Measurements from ENCODE around the gene KIF16B. TPM values are rescaled to one million over a fixed set of nuclear protein-coding genes. Genes with fewer than 3 reads are reported as not detected.
A peak's percentile ranks its signal among the peaks of the same experiment; 100 is the strongest.
"Not testable (repeated sequence)": the region's sequence is repeated elsewhere in the genome, so short reads cannot be mapped to it uniquely, and the experiment has no call there.

KIF16B gene, protein sequence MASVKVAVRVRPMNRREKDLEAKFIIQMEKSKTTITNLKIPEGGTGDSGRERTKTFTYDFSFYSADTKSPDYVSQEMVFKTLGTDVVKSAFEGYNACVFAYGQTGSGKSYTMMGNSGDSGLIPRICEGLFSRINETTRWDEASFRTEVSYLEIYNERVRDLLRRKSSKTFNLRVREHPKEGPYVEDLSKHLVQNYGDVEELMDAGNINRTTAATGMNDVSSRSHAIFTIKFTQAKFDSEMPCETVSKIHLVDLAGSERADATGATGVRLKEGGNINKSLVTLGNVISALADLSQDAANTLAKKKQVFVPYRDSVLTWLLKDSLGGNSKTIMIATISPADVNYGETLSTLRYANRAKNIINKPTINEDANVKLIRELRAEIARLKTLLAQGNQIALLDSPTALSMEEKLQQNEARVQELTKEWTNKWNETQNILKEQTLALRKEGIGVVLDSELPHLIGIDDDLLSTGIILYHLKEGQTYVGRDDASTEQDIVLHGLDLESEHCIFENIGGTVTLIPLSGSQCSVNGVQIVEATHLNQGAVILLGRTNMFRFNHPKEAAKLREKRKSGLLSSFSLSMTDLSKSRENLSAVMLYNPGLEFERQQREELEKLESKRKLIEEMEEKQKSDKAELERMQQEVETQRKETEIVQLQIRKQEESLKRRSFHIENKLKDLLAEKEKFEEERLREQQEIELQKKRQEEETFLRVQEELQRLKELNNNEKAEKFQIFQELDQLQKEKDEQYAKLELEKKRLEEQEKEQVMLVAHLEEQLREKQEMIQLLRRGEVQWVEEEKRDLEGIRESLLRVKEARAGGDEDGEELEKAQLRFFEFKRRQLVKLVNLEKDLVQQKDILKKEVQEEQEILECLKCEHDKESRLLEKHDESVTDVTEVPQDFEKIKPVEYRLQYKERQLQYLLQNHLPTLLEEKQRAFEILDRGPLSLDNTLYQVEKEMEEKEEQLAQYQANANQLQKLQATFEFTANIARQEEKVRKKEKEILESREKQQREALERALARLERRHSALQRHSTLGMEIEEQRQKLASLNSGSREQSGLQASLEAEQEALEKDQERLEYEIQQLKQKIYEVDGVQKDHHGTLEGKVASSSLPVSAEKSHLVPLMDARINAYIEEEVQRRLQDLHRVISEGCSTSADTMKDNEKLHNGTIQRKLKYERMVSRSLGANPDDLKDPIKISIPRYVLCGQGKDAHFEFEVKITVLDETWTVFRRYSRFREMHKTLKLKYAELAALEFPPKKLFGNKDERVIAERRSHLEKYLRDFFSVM (N-terminal part only)
- 21.6 TPM for total RNA-seq

DNA sequence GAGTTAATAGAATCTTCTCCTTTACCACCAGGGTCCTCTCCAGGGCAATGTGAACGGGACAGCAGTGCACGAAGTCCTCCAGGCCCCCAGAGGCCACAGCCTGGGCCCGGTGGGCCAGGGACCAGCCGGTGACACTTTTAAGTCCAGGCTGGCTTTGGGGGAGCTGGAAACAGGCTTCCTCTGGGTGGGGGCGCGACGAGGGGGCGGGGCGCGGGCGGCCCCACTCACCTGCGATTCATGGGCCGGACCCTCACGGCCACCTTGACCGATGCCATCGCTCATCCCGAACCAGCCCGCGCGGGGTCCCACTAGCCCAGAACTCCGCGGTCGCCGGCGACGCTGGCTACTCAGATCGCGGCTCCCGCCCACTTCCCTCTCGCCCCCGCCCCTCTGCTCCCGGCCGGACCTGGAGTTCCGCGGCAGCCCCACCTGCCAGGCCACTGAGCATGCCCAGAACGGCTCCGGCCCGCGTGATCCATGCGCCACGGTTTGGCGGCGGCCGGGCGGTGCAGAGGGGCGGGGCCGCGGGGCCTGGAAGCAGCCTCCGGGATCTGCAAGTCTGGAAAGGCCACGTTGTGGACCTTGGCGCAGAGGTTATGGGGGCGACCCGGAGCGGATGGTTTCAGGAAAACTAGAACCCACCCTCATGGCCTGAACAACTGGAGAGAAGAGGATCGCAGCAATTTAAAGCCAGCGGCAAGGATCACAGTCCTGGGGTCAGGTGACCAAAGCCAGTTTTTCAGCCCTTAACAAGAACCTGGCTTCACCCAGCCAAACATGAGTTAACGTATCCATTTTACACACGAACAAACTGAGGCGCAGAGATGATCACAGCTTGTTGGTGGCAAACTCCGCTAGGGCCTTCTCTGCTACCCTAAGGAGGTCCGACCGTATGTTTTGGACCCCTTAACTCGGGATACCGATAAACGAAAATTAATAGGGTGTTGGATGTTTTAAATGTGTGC, at the start of gene KIF16B:
Gene KIF16B, minus strand, starts transcription at position 448 of the 965 bp plus-strand sequence. Its CDS starts 173 bp downstream, at position 275.
- peak; percentile 92 for DNase-seq (ENCODE audit: low spot score)

DNA sequence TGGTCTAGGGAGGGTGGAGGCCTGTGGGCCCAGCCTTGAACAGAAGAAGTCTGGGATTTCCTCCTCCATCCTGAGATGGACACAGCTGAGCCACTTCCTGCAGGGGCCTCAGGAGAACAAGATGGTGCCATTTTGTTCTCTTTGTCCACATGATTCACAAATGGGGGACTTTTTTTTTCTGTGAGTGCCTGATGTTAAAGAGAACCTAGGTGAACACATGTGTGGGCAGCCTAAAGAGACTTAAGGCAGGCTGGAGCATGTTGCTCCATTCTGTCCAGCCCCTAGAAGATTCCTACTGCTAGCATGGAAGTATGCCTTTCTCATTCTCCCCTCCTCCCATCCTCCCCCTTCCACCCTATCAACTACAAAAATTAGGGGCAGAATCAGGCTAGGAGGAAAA, 49.3 kb upstream of the KIF16B start:
- no peak for DNase-seq (ENCODE audit: low spot score)

DNA sequence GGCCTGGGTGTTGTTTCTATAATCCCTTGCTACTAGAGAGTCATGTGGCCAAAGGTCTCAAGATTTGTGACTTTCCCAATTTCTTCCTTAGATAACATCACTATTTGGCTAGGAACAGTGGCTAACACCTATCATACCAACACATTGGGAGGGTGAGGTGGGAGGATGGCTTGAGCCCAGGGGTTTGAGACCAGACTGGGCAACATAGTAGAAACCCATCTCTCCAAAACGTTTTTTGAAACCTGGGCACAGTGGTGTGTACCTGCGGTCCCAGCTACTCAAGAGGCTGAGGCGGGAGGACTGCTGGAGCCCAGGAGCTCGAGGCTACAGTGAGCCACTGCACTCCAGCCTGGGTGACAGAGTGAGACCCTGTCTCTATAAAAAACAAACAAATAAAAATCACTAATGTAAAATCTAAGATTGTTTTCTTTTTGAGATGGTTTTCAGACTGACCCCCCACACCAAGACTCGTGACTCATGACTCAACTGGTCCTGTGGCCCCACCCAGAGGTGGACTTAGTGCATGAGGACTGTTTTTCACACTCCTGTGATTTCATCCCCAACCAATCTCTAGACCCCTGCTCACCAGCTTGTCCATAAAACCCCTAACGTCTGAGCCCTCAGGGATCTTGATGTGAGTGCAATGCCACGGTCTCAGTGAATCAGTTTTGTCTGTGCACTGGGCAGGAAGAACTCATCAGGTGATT, 48.3 kb upstream of the KIF16B start:
- no peak for DNase-seq (ENCODE audit: low spot score)

DNA sequence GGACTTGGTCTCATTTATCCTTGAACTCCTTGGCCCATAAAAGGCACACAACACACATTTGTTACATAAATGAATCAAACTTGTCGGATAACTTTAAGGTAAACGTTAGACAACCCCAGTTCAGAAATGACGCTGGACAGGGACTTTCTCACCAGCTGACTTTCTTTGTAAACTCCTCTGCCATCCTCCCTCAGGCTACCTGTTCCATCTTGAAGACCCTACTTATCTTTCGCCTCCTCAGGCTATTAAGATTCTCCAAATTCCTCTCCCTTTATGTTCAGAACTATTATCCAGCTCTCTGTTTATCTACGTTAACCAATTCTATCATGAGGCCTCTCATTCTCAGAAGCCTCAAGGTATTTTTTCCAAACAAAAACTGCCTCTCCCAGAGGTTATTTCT, 47.7 kb upstream of the KIF16B start:
- no peak for DNase-seq (ENCODE audit: low spot score)

DNA sequence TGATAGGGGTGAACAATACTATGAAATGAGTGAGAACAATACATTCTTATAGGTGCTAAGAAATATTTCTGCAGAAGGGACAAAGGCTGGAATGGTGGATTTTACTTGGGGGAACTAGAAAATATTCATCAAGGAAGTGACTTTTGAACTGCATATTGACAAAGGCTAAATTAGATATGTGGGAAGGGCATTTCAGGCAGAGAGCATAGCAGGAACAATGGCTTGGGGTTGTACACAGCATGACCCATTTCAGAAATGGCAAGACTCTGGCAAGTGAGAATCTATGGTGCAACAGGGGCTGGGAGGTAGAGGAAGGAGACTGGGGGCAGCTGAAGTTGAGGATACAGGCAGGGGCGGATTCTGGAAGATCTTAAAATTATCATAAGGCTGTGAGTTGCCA, 46.7 kb upstream of the KIF16B start:
- DNase-seq (ENCODE audit: low spot score): no peak

DNA sequence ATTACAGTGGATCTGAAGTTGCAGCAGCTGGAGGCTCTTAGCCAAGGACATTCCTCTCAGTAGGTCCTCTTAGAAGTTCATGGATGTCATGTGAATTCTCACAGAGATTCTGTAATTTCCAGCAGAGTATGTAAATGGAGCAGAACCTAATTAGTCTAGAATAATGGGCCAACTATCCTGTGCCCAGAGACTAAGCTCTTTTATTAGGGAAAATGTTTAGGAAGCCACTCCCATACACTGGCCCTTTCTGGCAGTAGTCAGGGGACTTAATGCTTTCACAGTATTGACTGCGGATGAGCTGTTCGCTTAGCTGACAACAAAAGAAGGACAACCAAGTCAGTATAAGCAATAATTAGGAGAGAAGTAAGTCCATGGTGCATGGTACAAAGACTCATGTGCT, 43.8 kb upstream of the KIF16B start:
- no peak for DNase-seq (ENCODE audit: low spot score)

DNA sequence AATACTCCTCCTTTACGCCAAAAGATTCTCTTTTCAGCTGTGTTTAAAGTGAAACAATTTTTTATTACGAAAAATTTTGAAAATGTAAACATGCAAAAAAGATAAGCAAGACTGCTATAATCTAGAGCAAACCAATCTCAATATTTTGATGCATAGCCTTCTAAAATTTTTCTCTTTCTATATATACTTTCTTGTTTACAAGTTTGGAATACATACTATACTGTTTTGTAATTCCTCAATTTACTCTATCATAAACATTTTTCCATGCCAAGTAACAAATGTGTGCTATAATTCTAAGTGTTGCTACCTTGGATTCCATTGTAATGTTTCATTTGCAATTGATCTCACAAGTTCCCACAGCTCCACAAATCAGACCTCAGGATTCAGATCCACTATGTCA, 43.1 kb upstream of the KIF16B start:
- no peak for DNase-seq (ENCODE audit: low spot score)

DNA sequence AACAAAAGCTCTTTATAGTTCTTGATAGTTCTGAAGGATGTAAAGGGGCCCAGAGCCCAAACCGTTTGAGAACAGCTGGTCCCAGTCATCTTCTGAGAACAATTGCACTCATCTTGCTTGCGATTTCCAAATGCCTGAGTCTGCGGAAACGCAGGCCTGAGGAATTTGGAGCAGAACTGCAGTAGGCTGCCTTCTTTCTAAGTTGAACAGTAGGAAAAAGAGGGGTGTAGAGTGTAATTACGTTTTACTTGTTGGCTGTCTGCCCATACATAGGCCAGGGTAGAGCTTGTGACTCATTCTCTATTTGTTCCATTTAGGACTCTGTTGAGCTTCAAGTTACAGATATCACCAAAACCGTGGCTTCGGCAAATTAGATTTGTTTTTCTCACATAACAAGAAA, 42.0 kb upstream of the KIF16B start:
- DNase-seq (ENCODE audit: low spot score): peak; percentile 50

DNA sequence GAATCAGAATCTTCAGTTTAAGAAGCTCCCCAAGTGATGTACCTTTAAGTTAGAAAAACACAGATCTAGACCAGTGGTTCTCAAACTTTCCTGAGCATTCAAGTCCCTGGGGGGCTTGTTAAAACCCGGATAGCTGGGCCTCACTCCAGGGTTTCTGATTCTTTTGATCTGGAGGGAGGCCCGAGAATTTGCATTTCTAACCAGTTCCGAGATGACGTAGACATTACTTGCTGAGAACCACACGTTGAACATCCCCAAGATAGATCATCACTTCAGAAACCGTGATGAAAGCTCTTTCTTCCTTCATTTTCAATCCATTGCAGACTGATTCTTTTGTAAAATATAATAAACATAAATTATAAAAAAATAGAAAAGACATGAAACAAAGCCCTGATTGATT, 40.7 kb upstream of the KIF16B start:
- DNase-seq (ENCODE audit: low spot score): no peak

DNA sequence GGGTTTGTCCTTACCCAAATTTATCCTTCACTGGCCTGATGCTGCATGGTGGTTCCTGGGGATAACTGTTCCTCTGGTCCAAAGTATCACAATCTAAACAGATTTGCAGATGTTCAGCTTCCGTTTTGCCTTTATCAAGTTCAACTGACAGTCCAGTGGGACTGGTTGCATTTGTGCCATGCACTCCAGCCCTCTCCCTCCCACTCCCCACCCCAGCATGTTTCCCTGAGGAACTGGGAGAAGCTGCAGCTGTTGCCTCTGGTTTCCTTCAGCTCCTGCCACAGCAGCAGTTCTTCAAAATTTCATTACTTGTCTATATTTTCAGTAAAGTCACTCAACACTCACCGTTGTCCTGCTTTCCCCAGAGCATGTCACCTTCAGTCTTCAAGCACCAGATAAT, 39.5 kb upstream of the KIF16B start:
- DNase-seq (ENCODE audit: low spot score): no peak

DNA sequence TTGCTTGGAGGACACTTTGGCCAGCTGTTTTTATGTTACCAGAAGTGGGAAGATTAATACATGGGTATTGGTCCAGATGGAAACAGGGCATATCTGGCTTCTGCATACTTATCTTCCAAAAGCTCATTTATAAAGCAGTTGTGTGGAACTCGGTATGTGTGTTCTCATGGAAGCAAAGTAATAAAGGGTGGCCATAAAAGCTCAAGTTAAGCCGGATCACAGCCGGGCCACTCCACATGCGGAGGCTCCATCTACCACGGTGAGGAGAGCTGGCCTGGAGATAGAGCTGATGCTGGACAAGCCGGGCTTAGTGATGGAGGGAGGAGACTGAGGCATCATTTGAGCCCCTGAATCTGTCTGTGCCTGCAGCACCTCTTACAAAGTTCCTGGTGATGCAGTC, 38.6 kb upstream of the KIF16B start:
- DNase-seq (ENCODE audit: low spot score): no peak

DNA sequence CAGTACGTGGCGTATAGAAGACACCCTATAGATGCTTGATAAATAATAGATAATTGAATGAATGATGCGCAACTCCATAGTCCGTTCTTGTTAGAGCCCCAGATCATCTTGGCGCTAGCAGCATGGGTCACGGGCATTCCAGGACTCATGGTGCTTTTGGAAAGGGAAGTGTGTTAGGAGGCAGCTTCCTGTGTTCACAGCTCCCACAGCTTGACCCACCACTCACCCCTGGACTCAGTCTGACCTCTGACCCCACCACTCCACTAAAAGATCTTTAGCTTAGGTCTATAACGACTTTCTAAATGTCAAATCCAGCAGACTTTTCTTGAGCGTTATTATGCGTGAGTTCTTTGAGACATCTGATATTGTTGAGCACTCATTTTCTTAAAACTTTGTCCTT, 35.8 kb upstream of the KIF16B start:
- no peak for DNase-seq (ENCODE audit: low spot score)

DNA sequence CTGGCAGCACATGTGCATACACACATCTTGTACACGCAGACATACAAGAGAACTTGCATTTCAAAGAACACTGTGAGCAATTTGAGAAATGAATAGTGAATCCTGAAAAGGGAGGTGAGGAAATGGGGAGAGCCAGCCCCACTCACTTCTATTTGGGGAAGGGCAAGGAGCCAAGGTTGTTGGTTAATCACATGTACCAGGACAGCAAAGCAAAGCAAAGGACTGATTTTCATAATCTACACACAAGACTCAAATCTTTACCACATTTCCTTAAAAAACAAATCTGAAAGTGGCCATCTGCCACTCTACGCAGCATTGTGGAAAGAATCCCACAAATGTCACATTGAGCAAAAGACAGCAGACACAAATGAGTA, 35.0 kb upstream of the KIF16B start:
- DNase-seq (ENCODE audit: low spot score): no peak

DNA sequence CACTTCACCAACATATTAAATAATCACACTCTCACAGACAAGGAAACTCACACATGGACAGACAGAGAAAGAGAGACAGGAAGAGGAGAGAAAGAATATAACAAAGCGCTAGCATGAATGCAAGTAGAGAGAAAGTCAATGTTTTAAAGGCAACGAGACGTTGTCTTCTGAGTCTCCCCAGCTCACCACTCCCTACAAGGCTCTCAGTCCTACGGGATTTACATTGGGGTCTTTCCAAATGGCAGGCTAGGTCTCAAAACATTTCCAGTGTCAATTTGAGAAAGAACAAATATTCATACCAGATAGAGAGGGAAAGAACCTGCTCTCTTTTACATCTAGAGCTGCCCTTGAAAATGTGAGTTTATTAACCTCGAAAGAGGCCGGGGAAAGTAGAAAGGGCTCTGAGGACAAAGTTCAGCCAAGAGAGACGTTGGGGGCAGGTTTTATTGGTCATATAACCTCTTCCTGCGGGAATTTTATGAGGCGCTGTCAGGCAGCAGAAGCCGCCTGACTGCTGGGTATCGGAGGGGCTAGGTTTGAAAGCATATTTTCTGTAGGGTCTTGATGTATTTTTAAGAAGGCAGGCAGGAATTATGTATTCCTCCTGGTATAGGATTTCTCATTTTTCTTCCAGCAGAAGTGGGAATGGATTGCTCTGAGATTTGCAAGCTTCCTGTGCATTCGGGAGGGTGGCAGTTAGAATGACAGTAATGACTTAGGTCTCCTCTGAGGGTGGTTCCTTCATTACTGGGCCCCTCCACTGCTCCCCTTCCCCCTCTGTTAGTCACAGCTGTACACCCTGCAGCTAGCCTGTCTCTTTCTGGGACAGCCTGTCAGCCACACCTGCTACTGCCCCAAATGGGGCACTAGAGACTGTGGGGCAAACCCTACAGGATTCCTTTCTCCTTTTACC, 34.4 kb upstream of the KIF16B start:
- no peak for DNase-seq (ENCODE audit: low spot score)

DNA sequence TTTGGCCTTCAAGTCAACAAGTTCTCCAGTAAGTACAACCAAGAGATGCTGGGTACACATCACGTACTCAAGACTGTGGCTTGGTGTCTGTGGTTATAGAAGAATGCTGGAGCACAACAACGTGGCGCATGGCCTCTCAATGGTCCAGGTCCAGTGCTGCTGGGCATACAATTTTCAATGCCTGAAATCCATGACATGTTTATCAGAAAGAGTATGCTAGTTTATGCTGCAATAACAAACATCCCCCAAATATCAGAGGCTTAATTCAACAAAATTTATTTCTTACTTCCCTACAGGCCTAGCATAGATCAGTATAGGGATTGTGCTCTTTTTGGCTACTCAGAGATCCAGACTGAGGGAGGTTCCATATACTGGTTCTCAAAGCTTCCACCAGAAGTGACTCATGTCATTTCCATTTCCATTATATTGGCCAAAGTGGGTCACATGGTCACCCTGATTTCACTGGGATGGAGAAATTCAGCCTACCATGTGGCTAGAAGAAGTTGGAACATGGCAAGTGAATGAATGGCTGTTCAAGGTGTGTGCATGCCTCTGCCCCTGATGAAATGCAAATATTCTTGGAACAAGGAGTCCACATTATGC, 33.3 kb upstream of the KIF16B start:
- no peak for DNase-seq (ENCODE audit: low spot score)

DNA sequence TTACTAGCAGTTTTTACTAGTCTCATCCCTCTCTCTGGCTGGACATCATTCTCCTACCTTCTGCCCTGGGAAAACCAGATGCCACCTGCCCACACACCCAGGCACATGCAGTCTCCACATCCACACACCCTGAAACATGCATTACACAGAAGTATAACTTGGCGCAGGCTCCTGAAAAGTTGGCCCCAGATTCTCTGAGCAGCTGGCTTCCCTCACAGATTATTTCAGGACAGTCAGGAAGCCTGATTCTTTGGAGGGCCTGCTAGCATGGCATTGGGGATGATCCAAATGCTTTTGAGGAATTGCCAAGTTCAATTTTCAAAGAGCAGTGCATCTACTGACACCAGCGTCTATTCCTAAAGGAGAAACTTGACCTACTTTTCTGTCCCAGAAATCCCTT, 27.8 kb upstream of the KIF16B start:
- no peak for DNase-seq (ENCODE audit: low spot score)

DNA sequence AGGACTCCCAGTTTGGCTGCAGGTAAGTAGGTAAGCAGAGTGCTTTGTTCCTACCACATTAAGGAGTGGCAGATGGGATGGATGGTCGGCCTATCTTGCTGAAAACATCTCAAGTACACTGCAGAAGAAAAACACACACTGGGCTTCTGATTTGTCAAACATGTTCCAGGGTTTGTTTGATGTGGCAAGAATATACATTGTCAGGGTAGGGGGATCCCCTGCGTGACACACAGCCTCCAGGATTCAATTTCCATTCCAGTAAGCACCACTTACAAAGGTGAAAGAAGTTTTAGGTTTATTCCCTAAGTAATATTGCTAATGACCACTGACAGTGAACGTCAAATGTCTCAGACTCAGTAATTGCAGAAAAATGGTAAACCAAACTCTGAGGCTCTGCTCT, 26.0 kb upstream of the KIF16B start:
- DNase-seq (ENCODE audit: low spot score): no peak

DNA sequence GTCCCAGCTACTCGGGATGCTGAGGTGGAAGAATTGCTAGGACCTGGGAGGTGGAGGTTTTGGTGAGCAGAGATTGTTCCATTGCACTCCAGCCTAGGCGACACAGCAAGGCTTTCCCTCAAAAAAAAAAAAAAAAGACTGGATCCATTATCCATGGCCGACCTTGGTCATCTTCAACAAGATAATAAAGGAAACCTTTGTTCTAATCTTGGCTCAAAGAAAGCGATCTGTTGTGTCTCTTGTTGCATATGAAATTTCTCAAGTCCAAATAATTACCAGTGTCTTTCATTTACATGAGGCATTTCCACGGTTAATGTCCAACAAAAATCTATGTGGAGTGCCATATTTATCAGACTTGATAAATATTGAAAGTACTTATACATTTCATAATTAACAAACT, 23.7 kb upstream of the KIF16B start:
- DNase-seq (ENCODE audit: low spot score): no peak

DNA sequence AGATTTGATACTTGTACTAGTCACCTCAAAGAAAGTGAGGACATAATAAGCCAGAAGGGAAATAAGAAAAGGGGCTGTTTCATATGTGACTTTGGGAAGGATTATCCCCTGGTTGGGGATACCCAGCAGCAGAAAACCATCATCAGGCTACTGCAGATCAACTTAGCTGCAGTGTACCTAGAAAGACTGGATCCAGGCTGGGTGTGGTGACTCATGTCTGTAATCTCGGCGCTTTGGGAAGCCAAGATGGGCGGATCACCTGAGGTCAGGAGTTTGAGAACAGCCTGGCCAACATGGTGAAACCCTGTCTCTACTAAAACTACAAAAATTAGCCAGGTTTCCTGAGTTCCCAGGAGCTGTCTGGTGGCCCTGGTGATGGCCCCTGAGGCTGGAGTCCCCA, 23.2 kb upstream of the KIF16B start:
- not testable (repeated sequence) for DNase-seq (ENCODE audit: low spot score)
